UCSD-AML1 (cell line): Measurements from ENCODE around the gene RASA2.
A peak's percentile ranks its signal among the peaks of the same experiment; 100 is the strongest.

ENCODE experiments used
- DNase-seq: peaks from one replicate; lab custom pipeline; 2025; ENCODE audit not compliant: unreplicated experiment; lab: John Stamatoyannopoulos, UW

Gene RASA2

DNA sequence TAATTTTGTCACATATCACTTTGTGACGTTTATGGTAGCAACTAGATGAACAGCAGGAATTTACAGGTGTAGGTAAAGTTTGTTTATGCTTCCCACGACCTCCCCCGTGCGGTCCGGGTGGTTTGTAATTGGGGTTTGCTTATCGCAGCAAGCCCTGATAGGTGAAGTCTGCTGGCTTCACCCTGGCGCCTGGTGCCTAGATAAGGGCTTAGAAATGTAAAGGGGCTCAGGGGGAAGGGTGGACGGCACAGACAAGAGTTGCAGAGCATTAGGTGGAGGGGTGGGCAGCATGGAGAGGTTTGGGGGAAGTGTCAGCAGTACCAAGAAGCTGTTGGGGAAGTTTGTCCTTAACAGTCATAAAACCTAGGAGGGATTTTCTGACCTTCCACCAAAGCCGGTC is 143.1 kb downstream of the RASA2 start:
- DNase-seq, result no peak

DNA sequence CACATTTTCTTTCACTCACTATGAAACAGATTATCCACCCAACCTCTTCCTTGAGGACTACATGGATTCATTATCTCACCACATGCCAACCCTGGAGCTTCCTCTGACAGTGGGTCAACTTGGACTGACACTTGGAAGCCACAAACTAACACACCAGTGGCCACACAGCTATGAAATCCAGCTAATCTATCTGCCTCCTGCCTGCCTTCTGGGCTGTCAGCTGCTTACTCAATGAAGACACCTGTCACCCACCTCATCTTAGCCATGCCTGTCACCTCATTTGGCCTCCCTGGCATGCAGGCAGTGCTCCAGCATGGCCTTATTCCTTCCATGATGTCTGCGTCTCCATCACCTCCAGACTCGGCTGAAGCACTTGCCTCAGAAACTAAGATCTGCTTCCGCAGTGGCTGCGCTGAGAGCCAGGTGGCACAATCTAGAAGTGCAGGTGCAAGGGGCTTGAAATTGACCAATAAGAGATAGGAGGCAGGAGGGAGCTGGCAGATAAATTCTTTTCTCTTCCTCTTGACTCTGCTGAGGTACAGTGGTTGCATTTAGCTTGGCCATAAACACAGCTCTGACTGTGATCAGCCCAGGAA is 146.1 kb downstream of the RASA2 start:
- no peak for DNase-seq

GRCh38 chr3:141642215-141642614 is 155.4 kb downstream of the RASA2 start:
- no peak for DNase-seq

DNA sequence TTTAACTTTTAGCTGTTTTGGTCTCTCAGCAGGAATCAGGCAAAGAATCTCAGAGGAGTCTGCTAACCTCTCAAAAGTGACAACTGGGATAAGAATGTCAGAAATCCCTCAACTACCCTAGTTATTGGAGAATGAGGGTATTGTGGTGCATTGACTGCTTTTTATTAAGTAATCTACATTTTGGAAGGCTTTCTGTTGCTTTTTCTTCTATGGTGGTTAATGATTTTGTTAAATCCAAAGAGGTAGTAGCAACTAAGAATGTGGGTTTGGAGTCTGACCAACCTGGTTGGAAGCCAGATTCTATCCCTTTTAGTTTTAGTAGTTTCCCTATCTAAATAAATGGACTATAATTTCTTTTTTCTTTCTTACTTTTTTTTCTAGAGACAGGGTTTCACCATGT is 156.6 kb downstream of the RASA2 start:
- no peak for DNase-seq

DNA sequence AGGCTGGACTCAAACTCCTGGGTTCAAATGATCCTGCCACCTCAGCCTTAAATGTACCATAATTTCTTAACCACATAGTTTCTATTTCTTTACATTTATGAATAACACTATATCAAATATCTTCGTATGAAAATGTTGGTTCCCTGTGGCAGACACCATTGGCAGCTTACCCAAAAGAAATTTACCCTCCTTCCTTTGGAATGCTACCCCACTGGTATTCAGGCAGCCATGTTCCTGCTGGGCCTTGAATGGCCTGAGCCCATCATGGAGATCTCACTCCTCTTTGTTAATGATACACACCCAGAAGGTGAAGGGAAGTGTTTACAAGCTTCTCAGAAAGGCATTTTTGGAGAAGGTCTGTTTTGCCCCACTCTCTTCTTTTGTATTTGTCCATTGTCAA is 157.0 kb downstream of the RASA2 start:
- DNase-seq, result no peak

DNA sequence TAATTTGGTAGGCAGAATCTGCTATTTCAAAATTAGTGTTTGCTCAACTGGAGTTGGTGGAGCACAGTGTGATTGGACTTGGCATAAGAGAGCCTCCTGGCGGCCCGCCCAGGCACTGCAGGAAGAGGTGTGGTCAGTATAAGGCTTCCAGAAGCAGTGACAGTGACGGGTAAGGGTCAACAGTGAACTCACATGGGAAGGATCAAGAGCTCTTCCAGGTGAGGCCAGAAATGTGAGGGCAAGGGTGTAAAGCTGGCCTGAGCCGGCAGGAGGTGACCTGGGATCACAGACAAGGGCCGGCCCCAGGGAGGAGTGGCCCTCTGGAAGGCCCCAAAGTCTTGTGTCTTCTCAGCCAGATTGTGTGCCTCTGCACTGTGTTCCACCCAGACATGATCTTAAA is 158.1 kb downstream of the RASA2 start:
- peak; percentile 56 for DNase-seq

- DNase-seq, result peak; percentile 24
Observed at GRCh38 chr3:141646760-141647561, 160.1 kb downstream of the RASA2 start.

- no peak for DNase-seq
Observed at GRCh38 chr3:141647562-141647915, 160.7 kb downstream of the RASA2 start.

DNA sequence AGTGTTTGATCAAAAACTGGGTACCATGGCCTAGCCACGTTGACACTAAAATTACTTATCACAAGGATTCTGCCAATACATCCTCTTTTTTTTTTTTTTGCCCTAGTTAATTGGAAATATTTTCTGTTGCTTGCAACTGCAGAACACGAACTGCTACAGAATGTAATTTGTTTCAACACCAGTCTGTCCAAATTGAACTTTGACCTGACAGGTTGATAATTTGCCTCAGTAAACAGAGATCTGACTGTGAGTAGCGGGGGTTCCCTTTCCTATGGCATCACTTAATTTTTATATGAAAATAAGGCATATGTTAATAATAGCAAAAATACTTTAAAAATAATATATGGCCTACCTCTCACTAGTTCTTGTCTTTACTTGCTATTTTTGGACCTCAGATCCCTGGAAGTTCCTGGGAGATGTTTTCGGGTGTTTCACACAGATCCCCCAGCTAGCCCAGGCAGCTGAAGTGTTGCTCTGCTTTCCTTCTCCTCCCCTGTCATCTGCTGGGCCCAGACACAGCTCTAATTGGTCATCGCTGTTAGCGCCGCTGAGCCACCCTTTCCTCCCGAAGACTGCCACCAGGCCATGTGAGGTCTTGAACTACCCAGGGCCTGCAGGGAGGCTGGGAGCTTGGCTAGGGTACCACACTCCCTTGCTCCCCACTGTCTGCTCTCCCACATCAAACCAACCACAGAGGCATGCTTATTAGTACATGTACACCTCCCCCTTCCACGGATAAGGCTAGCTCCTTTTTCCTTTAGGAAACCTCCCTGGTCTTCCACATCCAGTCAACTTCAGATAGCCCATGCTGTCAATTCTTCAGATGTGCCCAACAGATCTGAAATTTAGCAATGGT is 161.5 kb downstream of the RASA2 start:
- no peak for DNase-seq

GRCh38 chr3:141649871-141650270 is 163.0 kb downstream of the RASA2 start:
- no peak for DNase-seq

GRCh38 chr3:141650783-141651182 is 164.0 kb downstream of the RASA2 start:
- DNase-seq, result no peak

GRCh38 chr3:141651409-141651808 is 164.6 kb downstream of the RASA2 start:
- DNase-seq, result no peak

- DNase-seq, result no peak
Observed at GRCh38 chr3:141652349-141652748, 165.5 kb downstream of the RASA2 start.

DNA sequence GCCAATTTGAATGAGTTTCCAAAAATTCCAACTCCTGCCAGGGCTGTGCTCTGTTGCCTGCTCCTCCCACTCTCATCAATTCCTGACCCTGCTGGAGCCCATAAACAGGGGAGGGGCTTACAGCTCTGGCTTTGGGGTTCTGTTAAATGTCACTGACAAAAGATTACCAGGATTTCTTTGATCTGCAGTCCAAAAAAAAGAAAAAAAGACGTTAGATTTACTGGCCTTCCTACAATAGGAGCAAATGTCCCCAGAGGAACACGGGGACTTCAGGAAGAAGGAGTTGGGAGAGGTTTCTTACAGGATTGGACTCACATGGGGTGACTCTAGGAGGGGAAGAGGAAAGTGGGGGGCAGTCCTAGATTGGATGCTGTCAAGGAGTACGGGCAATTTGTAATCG is 167.0 kb downstream of the RASA2 start:
- DNase-seq, result no peak

- DNase-seq, result no peak
Observed at GRCh38 chr3:141655801-141656200, 169.0 kb downstream of the RASA2 start.

- no peak for DNase-seq
Observed at GRCh38 chr3:141656771-141657170, 169.9 kb downstream of the RASA2 start.

DNA sequence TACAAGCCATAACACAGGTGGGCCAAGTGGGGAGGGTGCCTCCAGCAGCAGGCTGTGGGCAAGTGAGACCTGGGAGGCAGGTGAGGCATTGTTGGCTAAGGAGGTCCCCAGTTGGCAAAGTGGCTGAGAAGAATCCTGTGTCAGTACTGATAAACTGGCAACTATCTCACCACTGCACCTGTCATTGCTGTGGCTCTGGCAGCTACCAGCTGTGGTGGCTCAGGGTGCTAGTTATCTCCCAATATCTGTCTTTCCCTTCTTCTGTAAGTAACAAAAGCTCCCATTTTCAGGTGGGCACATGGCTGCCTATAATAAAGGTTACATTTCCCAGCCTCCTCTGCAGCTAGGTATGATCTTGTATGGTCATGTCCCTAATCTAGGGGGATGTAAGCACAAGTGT is 170.7 kb downstream of the RASA2 start:
- no peak for DNase-seq

- no peak for DNase-seq
Observed at GRCh38 chr3:141659821-141660613, 173.2 kb downstream of the RASA2 start.

DNA sequence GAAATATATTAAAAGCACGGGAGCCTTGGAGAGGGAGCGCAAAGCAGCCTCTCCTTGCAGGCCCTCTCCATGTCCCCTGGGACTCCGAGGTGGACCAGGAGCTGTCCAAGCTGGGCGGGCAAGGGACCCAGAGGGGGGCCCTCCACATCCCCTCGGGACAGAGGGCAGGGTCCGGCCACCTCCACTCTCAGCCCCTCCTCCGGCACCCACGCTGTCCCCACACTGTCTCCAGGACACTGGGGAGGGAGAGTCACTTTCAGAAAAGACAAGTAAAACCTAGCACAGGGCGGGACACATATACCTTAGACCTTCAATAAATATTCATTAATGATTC is 173.8 kb downstream of the RASA2 start:
- DNase-seq, result no peak

DNA sequence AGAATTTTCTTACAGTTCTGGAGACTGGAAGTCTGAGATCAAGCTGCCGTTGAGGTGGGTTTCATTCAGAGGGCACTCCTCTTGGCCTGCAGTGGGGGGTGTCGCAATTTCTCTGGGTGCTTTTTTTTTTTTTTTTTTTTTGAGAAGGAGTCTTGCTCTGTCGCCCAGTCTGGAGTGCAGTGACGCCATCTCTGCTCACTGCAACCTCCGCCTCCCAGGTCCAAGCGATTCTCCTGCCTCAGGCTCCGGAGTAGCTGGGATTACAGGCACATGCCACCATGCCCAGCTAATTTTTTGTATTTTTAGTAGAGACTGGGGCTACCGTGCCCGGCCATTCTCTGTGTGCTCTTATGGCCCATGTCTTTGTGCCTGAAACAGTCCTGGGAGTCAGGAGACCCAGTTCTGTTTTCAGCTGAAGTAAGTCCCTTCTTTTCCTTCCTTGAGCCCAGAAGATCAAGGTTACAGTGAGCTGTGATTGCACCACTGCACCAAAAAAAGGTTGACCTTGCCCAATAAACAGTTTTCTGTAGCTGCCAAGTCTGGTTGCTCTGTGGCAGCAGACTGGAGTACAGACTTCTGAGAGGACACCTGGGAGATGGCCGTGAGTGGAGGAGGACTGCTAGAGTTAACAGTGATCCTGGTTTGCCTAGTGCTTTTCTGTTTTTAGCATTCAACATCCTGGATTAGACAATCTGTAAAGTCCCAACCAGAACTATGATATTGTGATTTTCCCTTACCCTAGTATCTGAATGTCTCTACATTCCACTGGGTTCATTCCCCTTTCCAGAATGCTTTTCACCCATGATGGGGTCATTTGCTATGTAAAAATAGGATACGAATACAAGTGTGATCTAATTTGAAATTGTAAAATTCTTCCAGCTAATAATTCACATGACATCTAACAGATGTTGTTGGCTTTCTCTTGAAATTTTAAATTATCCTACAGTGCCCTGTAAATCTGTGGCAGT is 174.7 kb downstream of the RASA2 start:
- DNase-seq, result no peak
